ENCODE measurements around the gene ENDOV.

Gene ENDOV

GRCh38 chr17:80389011-80389995 is 25.7 kb upstream of the ENDOV start:
- TF ChIP-seq, protein P1, sequence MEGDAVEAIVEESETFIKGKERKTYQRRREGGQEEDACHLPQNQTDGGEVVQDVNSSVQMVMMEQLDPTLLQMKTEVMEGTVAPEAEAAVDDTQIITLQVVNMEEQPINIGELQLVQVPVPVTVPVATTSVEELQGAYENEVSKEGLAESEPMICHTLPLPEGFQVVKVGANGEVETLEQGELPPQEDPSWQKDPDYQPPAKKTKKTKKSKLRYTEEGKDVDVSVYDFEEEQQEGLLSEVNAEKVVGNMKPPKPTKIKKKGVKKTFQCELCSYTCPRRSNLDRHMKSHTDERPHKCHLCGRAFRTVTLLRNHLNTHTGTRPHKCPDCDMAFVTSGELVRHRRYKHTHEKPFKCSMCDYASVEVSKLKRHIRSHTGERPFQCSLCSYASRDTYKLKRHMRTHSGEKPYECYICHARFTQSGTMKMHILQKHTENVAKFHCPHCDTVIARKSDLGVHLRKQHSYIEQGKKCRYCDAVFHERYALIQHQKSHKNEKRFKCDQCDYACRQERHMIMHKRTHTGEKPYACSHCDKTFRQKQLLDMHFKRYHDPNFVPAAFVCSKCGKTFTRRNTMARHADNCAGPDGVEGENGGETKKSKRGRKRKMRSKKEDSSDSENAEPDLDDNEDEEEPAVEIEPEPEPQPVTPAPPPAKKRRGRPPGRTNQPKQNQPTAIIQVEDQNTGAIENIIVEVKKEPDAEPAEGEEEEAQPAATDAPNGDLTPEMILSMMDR (conservative IDR thresholded peaks at IDR 0.05; ENCODE audit: low read length), result no peak
- TF ChIP-seq EZH2phosphoT487 (IDR thresholded peaks at IDR 0.05; ENCODE audit: borderline replicate concordance), result no peak
- Histone ChIP-seq H2AFZ (ENCODE audit: low read length) (no peak overlapping the region), H3K36me3 (ENCODE audit: insufficient read depth, low read length) (peaks cover 51% of the 10 kb centered on the region; the same call in 1 of the 2 replicates), H3K79me2 (ENCODE audit: insufficient read depth, low read length) (no peaks in the 10 kb centered on the region), H3K4me3 (ENCODE audit: low read length, poor library complexity, severe bottlenecking) (no peak overlapping the region), H3K9ac (ENCODE audit: low read depth, low read length, poor library complexity, severe bottlenecking) (no peak overlapping the region), H3K9me3 (ENCODE audit: insufficient read depth, low read depth, low read length) (no peaks in the 10 kb centered on the region), H3K4me1 (ENCODE audit: insufficient read depth, low read length, poor library complexity, severe bottlenecking) (no peaks in the 10 kb centered on the region), H4K20me1 (ENCODE audit: insufficient read depth, low read length, poor library complexity, severe bottlenecking) (no peaks in the 10 kb centered on the region), H3K27me3 (ENCODE audit: insufficient read depth, low read length, poor library complexity, severe bottlenecking) (no peaks in the 10 kb centered on the region), H3F3A (ENCODE audit: low read depth) (no peaks in the 10 kb centered on the region), H3K9me2 (replicated peaks; ENCODE audit: low read depth, low read length) (no peaks in the 10 kb centered on the region), H3K4me2 (ENCODE audit: low read depth, low read length, poor library complexity, severe bottlenecking) (no peak overlapping the region)

- Histone ChIP-seq H3K36me3 (ENCODE audit: insufficient read depth, low read length) (peaks cover 29% of the 10 kb centered on the region; the same call in 1 of the 2 replicates), H3K79me2 (ENCODE audit: insufficient read depth, low read length) (no peaks in the 10 kb centered on the region)
- TF ChIP-seq, protein P1 (conservative IDR thresholded peaks at IDR 0.05; ENCODE audit: low read length), result no peak
- TF ChIP-seq EZH2phosphoT487 (IDR thresholded peaks at IDR 0.05; ENCODE audit: borderline replicate concordance), result no peak
These were observed 21.6 kb upstream of the ENDOV start for GRCh38 chr17:80393241-80393890.

GRCh38 chr17:80393961-80394360 is 21.0 kb upstream of the ENDOV start:
- Histone ChIP-seq H3K79me2 (ENCODE audit: insufficient read depth, low read length) (no peaks in the 10 kb centered on the region), H3F3A (ENCODE audit: low read depth) (no peaks in the 10 kb centered on the region), H3K9me2 (replicated peaks; ENCODE audit: low read depth, low read length) (no peaks in the 10 kb centered on the region), H4K20me1 (ENCODE audit: insufficient read depth, low read length, poor library complexity, severe bottlenecking) (no peaks in the 10 kb centered on the region), H3K36me3 (ENCODE audit: insufficient read depth, low read length) (peaks cover 24% of the 10 kb centered on the region; the same call in 1 of the 2 replicates), H3K4me2 (ENCODE audit: low read depth, low read length, poor library complexity, severe bottlenecking) (no peak overlapping the region), H3K4me3 (ENCODE audit: low read length, poor library complexity, severe bottlenecking) (no peak overlapping the region), H2AFZ (ENCODE audit: low read length) (no peak overlapping the region), H3K9me3 (ENCODE audit: insufficient read depth, low read depth, low read length) (no peaks in the 10 kb centered on the region), H3K4me1 (ENCODE audit: insufficient read depth, low read length, poor library complexity, severe bottlenecking) (no peaks in the 10 kb centered on the region), H3K9ac (ENCODE audit: low read depth, low read length, poor library complexity, severe bottlenecking) (no peak overlapping the region), H3K27me3 (ENCODE audit: insufficient read depth, low read length, poor library complexity, severe bottlenecking) (no peaks in the 10 kb centered on the region)
- no peak for TF ChIP-seq EZH2phosphoT487 (IDR thresholded peaks at IDR 0.05; ENCODE audit: borderline replicate concordance)
- TF ChIP-seq, protein P1 (conservative IDR thresholded peaks at IDR 0.05; ENCODE audit: low read length), result no peak

More at GRCh38 chr17:80393241-80393890, 21.6 kb upstream of the ENDOV start:
- Histone ChIP-seq H4K20me1 (ENCODE audit: insufficient read depth, low read length, poor library complexity, severe bottlenecking) (no peaks in the 10 kb centered on the region), H3F3A (ENCODE audit: low read depth) (no peaks in the 10 kb centered on the region), H3K9ac (ENCODE audit: low read depth, low read length, poor library complexity, severe bottlenecking) (no peak overlapping the region), H3K4me2 (ENCODE audit: low read depth, low read length, poor library complexity, severe bottlenecking) (no peak overlapping the region), H2AFZ (ENCODE audit: low read length) (no peak overlapping the region), H3K4me3 (ENCODE audit: low read length, poor library complexity, severe bottlenecking) (no peak overlapping the region), H3K9me2 (replicated peaks; ENCODE audit: low read depth, low read length) (no peaks in the 10 kb centered on the region), H3K4me1 (ENCODE audit: insufficient read depth, low read length, poor library complexity, severe bottlenecking) (no peaks in the 10 kb centered on the region), H3K9me3 (ENCODE audit: insufficient read depth, low read depth, low read length) (no peaks in the 10 kb centered on the region), H3K27me3 (ENCODE audit: insufficient read depth, low read length, poor library complexity, severe bottlenecking) (no peaks in the 10 kb centered on the region)

Measured in Loucy (cell line).